Renal pelvis (tissue), 4 donors: ENCODE results near the gene PAFAH1B2. TPM values are rescaled to one million over a fixed set of nuclear protein-coding genes. Genes with fewer than 3 reads are reported as not detected.
"Not testable (repeated sequence)": the region's sequence is repeated elsewhere in the genome, so short reads cannot be mapped to it uniquely, and the experiment has no call there.

Experiments
- DNase-seq: peaks from one replicate; pipeline ENCODE4 v3.0.0-alpha.2; 2013
- polyA plus RNA-seq, 3 donors: library from polyadenylated mRNA; unstranded; fragments of 120-200 nt; gene quantifications; one replicate each; pipeline ENCODE4 v1.2.1, GENCODE V29; 2013; ENCODE audit not compliant: insufficient read length in 3 of 3

Gene PAFAH1B2
- polyA plus RNA-seq, 3 donors, result 64.9 to 81.7 (median 74.5) TPM

DNA sequence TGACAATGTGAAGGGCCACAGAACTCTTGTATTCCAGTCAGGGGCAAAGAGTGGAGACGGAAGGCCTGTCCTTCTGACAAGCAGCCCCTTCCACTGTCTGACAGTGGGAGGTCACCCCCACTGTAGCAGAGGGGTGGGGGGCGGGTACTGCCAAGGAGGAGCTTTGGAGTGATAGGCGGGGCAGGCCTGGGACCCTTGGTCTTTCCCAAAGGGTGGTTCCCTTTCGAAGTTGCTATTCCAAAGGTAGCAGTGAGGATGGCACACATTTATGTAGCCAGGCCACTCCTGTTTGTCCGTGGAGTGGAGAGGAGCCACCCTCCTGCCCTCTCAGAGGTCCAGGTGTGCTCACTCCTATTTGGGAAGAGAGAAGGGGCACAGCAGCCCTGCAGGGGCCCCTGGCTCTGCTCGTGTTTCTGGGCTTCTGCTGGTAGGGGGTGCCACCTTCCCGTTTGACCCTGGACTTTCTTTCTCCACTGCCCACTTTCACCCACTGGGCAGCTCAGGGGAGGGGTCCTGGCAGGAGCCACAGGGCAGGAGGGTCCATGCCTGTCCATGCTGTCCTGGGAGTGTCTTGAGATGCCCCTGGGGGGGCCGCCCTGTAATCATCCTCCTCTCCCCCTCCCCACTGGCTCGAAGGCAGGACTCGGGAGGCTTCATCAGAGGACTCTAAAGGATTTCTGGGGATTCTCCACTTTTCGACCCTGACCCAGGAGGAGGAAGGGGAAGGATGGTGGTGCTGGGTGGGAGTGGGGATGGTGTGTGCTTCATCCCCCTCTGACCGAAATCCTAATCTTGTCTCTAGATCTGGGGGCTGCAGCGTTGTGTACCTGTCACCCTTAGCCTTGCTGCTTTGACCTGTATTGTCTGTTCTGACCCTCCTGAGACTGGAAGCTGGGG, 56.1 kb downstream of the PAFAH1B2 start:
- DNase-seq, result no peak

DNA sequence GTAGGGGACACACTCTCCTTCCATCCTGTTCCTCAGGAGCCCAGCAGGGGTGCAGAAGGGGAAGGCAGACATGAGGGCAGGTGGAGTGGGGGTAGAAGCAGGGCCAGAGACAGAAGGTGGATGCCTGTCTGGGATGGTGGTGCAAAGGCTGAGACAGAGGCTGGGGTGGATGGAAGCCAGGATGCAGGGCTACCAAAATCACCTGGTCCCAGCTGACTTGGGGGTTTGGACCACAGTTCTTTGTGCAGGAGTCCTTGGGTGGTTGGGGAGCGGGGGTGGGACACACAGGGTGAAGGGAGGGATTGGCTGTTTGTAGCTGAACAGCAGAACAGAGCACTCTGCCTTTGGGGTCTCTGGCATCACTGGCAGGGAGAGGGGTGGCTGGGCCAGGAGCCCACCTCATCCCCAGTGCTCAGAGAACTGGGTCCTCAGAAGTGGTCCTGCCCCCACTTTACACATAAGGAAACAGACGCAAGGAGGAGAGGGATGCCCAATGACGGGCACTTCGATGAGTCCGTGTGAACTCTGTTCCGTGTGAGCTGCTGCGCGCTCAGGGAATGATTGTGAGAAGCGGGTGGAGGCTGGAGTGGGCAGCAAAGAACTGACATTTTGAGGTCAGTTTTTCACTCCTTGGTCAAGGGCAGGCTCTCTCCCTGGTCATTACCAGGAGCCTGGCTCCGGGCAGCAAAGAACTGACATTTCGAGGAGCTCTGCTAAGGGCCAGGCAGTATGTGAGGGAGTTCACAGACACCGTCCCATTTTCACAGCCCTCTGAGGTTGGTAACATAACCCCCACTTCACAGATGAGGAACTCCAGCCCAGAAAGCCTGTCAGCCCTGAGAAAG, 56.9 kb downstream of the PAFAH1B2 start:
- no peak for DNase-seq

DNA sequence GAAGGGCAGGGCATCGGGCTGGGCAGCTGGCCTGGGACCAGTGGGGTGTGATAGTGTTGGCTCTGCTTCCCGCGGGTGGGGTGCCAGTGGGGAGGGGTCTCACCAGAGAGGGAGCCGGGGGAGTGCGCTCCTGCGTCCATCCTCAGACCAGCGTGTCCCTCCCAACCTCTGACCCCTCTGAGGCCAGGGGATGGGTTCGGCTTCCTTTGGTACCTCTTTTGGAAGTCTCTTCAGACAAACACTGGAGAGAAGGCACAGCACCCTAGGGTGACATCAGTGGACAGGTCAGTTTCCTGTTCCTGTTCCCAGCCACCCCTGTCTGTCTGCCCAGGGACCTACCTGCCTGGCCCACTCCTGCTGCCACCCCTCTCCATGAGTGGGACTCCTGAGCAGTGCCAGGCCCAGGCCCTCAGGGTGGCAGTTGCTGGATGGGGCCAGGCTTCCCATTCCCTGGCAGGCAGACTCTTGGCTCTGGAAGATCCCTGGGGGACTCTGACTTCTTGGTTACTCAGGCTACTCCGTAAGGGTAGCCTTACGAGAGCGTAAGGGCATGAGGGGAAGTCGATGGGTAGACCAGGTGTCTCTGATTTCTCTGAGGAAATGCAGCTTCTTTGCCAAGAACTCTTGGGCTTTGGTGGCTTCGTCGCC, 57.7 kb downstream of the PAFAH1B2 start:
- no peak for DNase-seq

DNA sequence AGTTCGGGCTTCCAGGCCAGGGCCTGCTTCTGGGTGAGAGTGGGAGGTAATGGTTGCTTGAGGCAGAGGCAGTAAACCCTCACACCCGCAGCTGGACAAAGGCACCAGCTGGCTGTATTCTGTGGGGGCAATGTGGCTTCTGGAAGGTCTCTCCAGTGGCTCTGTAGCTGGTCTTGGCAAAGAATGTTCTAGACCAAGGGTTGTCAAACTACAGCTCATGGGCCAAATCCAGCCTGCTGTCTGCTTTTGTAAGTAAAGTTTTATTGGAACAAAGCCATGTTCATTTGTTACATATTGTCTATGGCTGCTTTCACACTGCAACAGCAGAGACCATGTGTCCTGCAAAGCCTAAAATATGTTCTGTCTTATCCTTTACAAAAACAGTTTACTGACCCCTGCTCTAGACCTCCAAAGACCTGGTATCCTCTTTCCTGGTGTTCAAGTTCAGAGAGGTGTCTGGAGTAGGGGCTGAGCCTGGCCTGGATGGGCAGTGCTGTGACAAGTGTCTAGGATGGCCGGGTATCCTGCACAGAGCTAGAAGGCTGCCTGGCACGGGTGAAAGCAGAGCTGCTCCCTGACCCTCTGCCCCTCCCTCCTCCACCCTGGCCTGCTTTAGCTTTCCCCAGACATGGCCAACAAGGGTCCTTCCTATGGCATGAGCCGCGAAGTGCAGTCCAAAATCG, 58.4 kb downstream of the PAFAH1B2 start:
- DNase-seq, result no peak

- DNase-seq, result no peak
Measured at GRCh38 chr11:117203069-117203407, 59.0 kb downstream of the PAFAH1B2 start.

GRCh38 chr11:117204283-117205080, 60.4 kb downstream of the PAFAH1B2 start:
- no peak for DNase-seq

DNA sequence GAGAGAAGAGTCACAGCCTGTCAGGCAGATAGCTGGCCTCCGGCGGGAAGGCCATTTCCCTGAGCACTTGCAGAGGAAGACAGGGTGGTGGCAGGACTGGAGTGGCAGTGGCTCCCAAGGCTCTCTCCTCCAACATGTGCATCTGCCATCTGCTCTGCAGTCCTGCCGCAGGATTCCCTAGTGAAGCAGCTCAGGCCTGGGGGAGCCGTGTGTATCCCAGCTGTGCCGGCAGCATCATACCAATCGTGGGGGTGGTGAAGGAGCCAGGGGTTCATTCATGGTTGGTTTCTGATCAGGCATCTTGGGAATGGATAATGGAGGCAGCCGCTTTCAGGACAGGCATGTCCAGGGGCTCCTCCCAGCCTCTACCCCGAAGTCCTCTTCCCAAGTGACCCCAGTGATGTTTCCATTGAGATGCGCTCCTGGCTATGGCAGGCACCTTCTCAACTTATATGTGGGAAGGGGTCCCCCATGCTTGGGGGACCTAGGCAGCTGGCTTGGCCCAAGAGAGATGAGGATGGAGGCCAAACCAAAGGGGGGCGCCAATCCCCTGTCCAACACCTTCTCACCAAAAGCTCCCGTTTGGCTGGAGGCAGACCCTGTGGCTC, 61.2 kb downstream of the PAFAH1B2 start:
- no peak for DNase-seq

GRCh38 chr11:117206111-117206510, 62.0 kb downstream of the PAFAH1B2 start:
- DNase-seq, result not testable (repeated sequence)

DNA sequence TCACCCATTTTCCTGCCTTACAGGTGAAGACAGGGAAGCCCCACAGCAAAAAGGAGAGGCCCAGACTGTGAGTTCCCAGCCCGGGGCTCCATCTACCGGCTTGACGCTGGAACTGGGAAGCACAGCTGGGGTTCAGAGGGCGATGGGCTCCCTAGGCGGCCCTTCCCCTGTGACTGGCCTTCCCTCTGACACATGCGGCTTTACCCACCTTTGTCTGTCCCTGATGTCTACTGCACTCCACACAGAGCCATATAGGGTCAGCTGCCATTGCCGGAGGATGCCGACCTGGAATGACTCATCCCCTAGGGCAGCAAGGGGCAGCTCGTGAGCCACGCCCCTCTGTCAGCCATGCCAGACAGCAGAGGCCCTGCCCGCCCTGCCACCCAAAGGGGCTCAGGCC, 62.8 kb downstream of the PAFAH1B2 start:
- DNase-seq, result not testable (repeated sequence)

DNA sequence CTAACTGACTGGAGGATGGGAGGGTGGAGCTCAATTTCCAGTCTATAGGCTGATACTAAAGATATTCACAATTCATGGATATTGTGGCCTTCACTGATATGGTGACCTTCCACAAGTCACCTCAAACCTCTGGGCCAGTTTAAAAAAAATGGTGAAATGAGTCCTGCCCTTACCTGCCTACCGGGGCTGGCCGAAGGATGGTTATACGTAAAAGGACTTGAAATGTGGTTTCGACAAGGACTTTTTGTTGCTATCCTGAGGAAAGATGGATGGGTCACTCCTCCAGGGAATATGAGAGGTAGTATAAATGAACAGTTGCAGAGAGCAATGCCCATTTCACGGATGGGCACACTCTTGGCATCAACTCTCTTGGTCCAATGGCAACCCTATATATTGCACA, 63.4 kb downstream of the PAFAH1B2 start:
- not testable (repeated sequence) for DNase-seq

GRCh38 chr11:117208710-117209109, 64.6 kb downstream of the PAFAH1B2 start:
- not testable (repeated sequence) for DNase-seq

- not testable (repeated sequence) for DNase-seq
Measured at GRCh38 chr11:117209351-117210125, 65.5 kb downstream of the PAFAH1B2 start.

- DNase-seq, result no peak
Measured at GRCh38 chr11:117210620-117211019, 66.5 kb downstream of the PAFAH1B2 start.

- no peak for DNase-seq
Measured at GRCh38 chr11:117212697-117213355, 68.7 kb downstream of the PAFAH1B2 start.

DNA sequence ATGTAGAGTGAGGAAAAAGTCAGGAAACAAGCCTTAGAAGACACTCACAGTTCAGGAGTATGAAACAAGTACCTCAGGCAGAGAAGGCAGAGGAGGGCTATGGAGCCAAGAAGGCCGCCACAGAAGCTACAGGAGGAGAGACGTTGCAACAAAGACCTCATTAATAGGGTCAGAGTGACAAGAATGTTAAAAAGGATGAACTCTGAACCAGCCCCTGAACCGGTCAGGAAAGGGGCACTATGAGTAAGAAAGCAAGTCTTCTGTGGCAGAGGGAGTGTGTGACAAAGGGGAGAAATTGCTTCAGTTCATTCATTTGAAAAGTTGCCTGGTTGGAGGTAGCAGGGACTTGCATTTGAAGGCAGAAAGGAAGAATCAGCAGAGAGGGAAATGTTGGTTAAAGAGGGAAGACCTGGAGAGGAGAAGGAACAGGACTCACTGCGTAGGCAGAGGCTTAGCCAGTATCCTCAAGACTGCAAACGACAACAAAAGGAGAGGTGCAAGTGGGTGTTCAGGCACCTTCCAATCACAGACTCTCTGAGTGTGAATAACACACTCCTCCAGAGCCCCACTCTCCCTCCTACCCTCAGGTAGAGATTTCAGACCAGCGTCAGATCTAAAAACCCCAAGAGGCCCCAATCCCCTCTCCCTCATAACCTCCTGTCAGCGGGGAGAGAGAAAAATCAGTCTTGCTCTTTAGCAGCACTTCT, 70.5 kb downstream of the PAFAH1B2 start:
- DNase-seq, result no peak

GRCh38 chr11:117217141-117218084, 73.3 kb downstream of the PAFAH1B2 start:
- DNase-seq, result no peak
